Muscle layer of duodenum (tissue), 2 donors: ENCODE results near the gene LACC1.

Source experiments
- H3K27ac ChIP-seq: one replicate; pipeline ENCODE4 v1.7.0; 2013; ENCODE audit warnings: mild to moderate bottlenecking, low read length
- H3K27me3 ChIP-seq: one replicate; pipeline ENCODE4 v1.7.0; 2013; ENCODE audit warnings: low read depth, mild to moderate bottlenecking, control low read depth, low read length
- H3K36me3 ChIP-seq, 2 donors: one replicate each; pipeline ENCODE4 v1.7.0; 2013; ENCODE audit warnings: low read length in 2 of 2, control low read depth in 1 of 2, mild to moderate bottlenecking in 1 of 2; ENCODE audit not compliant: insufficient read depth in 2 of 2, control insufficient read depth in 1 of 2
- H3K4me1 ChIP-seq, 2 donors: one replicate each; pipeline ENCODE4 v1.7.0; 2013; ENCODE audit warnings: low read length in 2 of 2, mild to moderate bottlenecking in 2 of 2, control low read depth in 1 of 2, moderate library complexity in 1 of 2; ENCODE audit not compliant: insufficient read depth in 2 of 2, control insufficient read depth in 1 of 2
- H3K4me3 ChIP-seq, 2 donors: one replicate each; pipeline ENCODE4 v1.7.0; 2013; ENCODE audit warnings: low read length in 2 of 2, low read depth in 1 of 2, mild to moderate bottlenecking in 1 of 2
- H3K9me3 ChIP-seq, 2 donors: one replicate each; pipeline ENCODE4 v1.7.0; 2013; ENCODE audit warnings: low read length in 2 of 2, control low read depth in 1 of 2, mild to moderate bottlenecking in 1 of 2; ENCODE audit not compliant: control insufficient read depth in 1 of 2
- donor health status: healthy.

LACC1 gene

GRCh38 chr13:43920965-43921674 lies 41.4 kb downstream of the LACC1 start:
- H3K4me3 ChIP-seq, result no peak overlapping the region
- H3K36me3 ChIP-seq, result no peaks in the 10 kb centered on the region
- H3K4me1 ChIP-seq, result no peaks in the 10 kb centered on the region
- H3K27ac ChIP-seq, result no peak overlapping the region
- H3K9me3 ChIP-seq, result no peaks in the 10 kb centered on the region
- H3K27me3 ChIP-seq, result no peaks in the 10 kb centered on the region

- no peak overlapping the region for H3K27ac ChIP-seq
- no peaks in the 10 kb centered on the region for H3K36me3 ChIP-seq
- H3K27me3 ChIP-seq, result no peaks in the 10 kb centered on the region
- no peaks in the 10 kb centered on the region for H3K4me1 ChIP-seq
- H3K9me3 ChIP-seq, result no peaks in the 10 kb centered on the region
- no peak overlapping the region for H3K4me3 ChIP-seq
These were observed 45.0 kb downstream of the LACC1 start for GRCh38 chr13:43924549-43925245.

DNA sequence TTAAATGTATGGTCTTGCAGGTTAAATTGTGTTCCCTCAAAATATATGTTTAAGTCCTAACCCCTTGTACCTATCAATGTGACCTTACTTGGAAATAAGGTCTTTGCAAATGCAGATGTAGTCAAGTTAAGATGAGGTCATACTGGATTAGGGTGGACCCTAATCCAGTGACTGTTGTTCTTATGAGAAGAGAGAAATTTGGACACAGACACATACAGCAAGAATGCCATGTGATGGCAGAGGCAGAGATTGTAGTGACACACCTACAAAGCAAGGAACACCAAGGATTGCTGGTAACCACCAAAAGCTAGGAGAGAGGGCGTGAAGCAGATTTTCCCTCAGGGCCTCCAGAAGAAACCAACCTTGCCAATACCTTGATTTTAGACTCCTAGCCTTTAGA lies 50.2 kb downstream of the LACC1 start:
- Histone ChIP-seq H3K27me3 (no peaks in the 10 kb centered on the region), H3K36me3 (no peaks in the 10 kb centered on the region), H3K27ac (no peak overlapping the region), H3K9me3 (no peaks in the 10 kb centered on the region), H3K4me1 (no peaks in the 10 kb centered on the region), H3K4me3 (no peak overlapping the region)

DNA sequence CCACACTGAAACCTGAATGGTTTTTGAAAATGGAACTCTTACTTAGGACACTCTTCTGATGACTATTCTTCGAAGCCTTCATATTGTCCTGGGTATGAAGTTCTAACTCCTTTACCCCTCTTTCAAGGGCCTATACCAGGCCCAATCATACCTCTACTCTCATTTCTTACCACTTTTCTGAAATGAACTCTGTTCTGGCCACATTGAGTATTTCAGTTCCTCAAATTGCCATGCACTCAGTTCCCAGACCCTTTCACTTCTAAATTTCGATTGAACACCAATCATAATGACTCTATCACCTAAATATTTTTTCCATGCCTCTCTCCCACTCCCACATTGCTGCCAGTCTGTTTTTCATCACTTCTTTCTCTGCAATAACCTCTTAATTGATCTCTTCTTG lies 53.7 kb downstream of the LACC1 start:
- Histone ChIP-seq H3K36me3 (no peaks in the 10 kb centered on the region), H3K9me3 (no peaks in the 10 kb centered on the region), H3K27ac (no peak overlapping the region), H3K4me3 (no peak overlapping the region), H3K4me1 (peaks cover 0 to 20% of the 10 kb centered on the region in 2 donors), H3K27me3 (no peaks in the 10 kb centered on the region)

DNA sequence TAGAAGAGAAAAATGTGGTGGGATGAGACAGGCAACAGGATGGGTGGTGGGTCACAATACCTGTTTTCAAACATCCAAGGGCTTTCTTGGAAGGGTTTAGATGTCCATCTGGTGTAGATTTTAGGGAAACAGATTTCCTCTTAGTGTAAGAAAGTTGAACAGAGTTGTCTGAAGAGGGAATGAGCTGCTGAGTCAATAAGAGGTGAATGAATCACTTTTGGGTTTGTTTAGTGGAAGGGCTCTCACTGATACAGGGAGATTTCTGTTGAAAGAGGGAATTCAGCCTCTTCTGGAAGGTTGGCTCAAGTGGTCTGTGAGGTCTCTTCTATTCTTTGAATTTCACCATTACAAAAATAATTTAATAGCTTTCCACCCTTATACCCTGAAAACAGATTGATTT lies 54.6 kb downstream of the LACC1 start:
- H3K36me3 ChIP-seq, result no peaks in the 10 kb centered on the region
- no peaks in the 10 kb centered on the region for H3K27me3 ChIP-seq
- H3K9me3 ChIP-seq, result no peaks in the 10 kb centered on the region
- no peak overlapping the region for H3K27ac ChIP-seq
- H3K4me3 ChIP-seq, result no peak overlapping the region
- peaks cover 0 to 29% of the 10 kb centered on the region in 2 donors for H3K4me1 ChIP-seq

GRCh38 chr13:43935878-43936277 lies 56.2 kb downstream of the LACC1 start:
- Histone ChIP-seq H3K4me1 (peaks cover 0 to 31% of the 10 kb centered on the region in 2 donors), H3K4me3 (no peak overlapping the region), H3K36me3 (no peaks in the 10 kb centered on the region), H3K27ac (no peak overlapping the region), H3K27me3 (no peaks in the 10 kb centered on the region), H3K9me3 (no peaks in the 10 kb centered on the region)

DNA sequence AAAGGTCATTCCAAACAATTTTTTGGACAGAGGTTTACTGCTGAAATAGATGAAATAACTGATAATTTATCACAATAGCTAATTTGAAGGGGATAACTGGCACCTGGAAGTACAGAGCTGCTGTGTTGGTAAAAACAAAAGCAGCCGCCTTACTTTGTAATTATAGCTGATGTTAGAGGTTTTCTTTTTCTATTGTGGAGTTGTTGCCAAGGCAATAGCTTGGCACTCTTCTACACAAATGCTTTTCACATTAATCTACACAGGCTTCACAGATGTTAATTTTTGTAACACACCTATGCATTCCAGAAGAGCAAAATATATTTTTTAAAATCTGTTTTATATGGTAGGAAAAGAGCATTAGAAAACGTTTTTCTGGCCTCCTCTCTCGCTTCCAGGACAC lies 56.9 kb downstream of the LACC1 start:
- Histone ChIP-seq H3K27me3 (no peaks in the 10 kb centered on the region), H3K27ac (no peak overlapping the region), H3K4me3 (no peak overlapping the region), H3K9me3 (no peaks in the 10 kb centered on the region), H3K4me1 (peaks cover 0 to 31% of the 10 kb centered on the region in 2 donors), H3K36me3 (no peaks in the 10 kb centered on the region)

DNA sequence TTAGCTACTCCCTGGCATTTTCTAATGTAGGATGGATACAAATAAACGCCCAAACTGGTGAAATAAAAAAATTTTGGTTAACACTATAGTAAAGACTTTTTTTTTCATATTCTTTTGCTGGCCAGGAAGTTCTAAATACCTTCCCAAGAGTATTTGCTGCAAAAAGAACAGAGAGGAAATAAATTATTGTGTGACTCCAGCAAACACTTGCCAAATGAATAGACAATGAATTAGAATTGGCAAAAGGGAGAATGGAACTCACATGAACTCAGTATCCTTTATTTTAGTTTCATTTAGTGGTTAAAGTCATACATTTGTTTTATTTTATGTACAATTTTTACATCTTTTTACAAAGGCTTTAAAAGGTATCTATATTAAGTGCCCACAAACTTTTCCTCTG lies 58.1 kb downstream of the LACC1 start:
- Histone ChIP-seq H3K36me3 (no peaks in the 10 kb centered on the region), H3K9me3 (no peaks in the 10 kb centered on the region), H3K27ac (no peak overlapping the region), H3K4me1 (peaks cover 0 to 31% of the 10 kb centered on the region in 2 donors), H3K27me3 (no peaks in the 10 kb centered on the region), H3K4me3 (no peak overlapping the region)

DNA sequence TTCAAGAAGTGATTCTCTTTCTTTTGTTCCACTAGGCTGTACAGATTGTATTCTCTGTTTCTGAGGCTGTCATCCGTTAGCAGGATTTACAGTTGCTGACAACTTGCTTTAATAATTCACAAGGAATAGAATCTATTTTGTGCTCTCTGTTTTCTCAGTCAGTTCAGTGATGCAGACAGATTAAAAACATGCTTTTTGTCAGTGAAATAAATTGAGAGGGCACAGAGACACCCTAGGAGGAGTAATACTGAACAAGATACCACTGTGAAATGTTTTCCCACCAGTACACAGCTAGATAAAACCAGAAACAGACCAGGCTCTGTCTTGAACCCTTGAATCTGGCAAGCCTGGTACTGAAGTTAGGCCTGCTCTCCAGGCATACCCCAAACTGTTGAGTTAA lies 58.7 kb downstream of the LACC1 start:
- Histone ChIP-seq H3K36me3 (no peaks in the 10 kb centered on the region), H3K4me3 (no peak overlapping the region), H3K4me1 (peaks cover 0 to 31% of the 10 kb centered on the region in 2 donors), H3K27ac (no peak overlapping the region), H3K9me3 (no peaks in the 10 kb centered on the region), H3K27me3 (no peaks in the 10 kb centered on the region)

- Histone ChIP-seq H3K27ac (no peak overlapping the region), H3K4me1 (peaks cover 0 to 31% of the 10 kb centered on the region in 2 donors), H3K36me3 (no peaks in the 10 kb centered on the region), H3K27me3 (no peaks in the 10 kb centered on the region), H3K4me3 (no peak overlapping the region), H3K9me3 (no peaks in the 10 kb centered on the region)
These were observed 59.4 kb downstream of the LACC1 start for GRCh38 chr13:43939086-43939485.

DNA sequence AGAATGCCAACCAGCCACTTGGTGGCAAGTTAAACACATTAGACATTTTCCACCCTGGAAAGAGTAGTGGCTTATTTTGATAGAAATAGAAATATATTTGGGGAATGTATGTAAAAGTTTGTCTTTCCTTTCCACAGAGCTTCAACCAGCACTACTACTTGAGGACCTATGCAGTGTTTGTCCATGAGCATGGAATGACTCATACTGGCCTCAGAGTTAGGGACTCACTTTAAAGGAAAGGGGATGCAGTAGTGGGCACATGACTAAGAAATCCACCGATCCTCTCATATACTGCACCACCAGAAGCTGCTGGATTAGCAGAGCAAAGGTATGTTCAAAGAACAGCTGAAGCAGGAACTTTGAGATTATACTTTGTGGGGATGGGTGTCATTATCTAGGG lies 62.6 kb downstream of the LACC1 start:
- H3K27ac ChIP-seq, result no peak overlapping the region
- no peaks in the 10 kb centered on the region for H3K36me3 ChIP-seq
- H3K27me3 ChIP-seq, result no peaks in the 10 kb centered on the region
- H3K4me3 ChIP-seq, result no peak overlapping the region
- peaks cover 0 to 22% of the 10 kb centered on the region in 2 donors for H3K4me1 ChIP-seq
- H3K9me3 ChIP-seq, result no peaks in the 10 kb centered on the region
